Transverse colon (tissue), 4 donors: ENCODE measurements around the gene TXNDC17. TPM values are rescaled to one million over a fixed set of nuclear protein-coding genes. Genes with fewer than 3 reads are reported as not detected.

ENCODE experiments used
- DNase-seq: peaks from one replicate; pipeline ENCODE4 v3.0.0-alpha.2; 2019
- H3K27ac ChIP-seq, 4 donors: fragments of 200-600 bp; sonication (generic); 2 replicates each; pipeline ENCODE4 v1.5.1; 2016 to 2018; ENCODE audit warnings: inconsistent platforms in 4 of 4
- H3K27me3 ChIP-seq: fragments of 200-600 bp; sonication (generic); 2 replicates; pipeline ENCODE4 v1.5.1; 2017; ENCODE audit warnings: inconsistent platforms
- H3K36me3 ChIP-seq, 4 donors: fragments of 200-600 bp; sonication (generic); 2 replicates each; pipeline ENCODE4 v1.5.1; 2017 to 2019; ENCODE audit warnings: inconsistent platforms in 4 of 4
- H3K4me1 ChIP-seq, 4 donors: fragments of 200-600 bp; sonication (generic); 2 replicates each; pipeline ENCODE4 v1.5.1; 2017 to 2020; ENCODE audit warnings: inconsistent platforms in 4 of 4
- H3K4me3 ChIP-seq, 4 donors: fragments of 200-600 bp; sonication (generic); 1 replicate in 1 of 4; 2 replicates in 3 of 4; pipeline versions ENCODE4 v1.5.1 to v1.6.1; 2017 to 2019; ENCODE audit warnings: inconsistent platforms in 4 of 4
- H3K9me3 ChIP-seq, 2 donors: fragments of 200-600 bp; sonication (generic); 2 replicates each; pipeline ENCODE4 v1.5.1; 2017 to 2019; ENCODE audit warnings: inconsistent platforms in 2 of 2
- CTCF ChIP-seq, 5 experiments: fragments of 200-600 bp in 3 of 5; fragments of 450-650 bp in 2 of 5; sonication (generic) in 3 of 5; IDR thresholded peaks; 1 replicate in 2 of 5; 2 replicates in 3 of 5; pipeline ENCODE4 v1.5.1; 2016 to 2017; ENCODE audit warnings: antibody characterized with exemption in 5 of 5, inconsistent platforms in 3 of 5, mild to moderate bottlenecking in 2 of 5, moderate library complexity in 1 of 5
- EP300 ChIP-seq: sonication (generic); formaldehyde crosslinking; IDR thresholded peaks from one replicate; pipeline ENCODE4 v1.6.1; 2017; ENCODE audit warnings: antibody characterized with exemption, low read depth
- POLR2A ChIP-seq: fragments of 450-650 bp; IDR thresholded peaks from one replicate; pipeline ENCODE4 v1.6.1; 2016; ENCODE audit warnings: antibody characterized with exemption, mild to moderate bottlenecking, moderate library complexity
- POLR2AphosphoS5 ChIP-seq, 3 donors: sonication (generic); formaldehyde crosslinking; IDR thresholded peaks; one replicate each; pipeline ENCODE4 v1.6.1; 2016; ENCODE audit warnings: antibody characterized with exemption in 3 of 3
- WGBS, 2 donors: methylation state at CpG; one replicate each; pipeline ENCODE4 v1.1.5; 2018; ENCODE audit warnings: low coverage in 1 of 2; 5-methylcytosine and 5-hydroxymethylcytosine counted together
- in situ Hi-C, 4 donors: fragments of 200-750 bp; cut with MboI; loops; one replicate each; pipeline versions ENCODE4 v1.15.0 to v1.15.1; 2017; ENCODE audit warnings: low sequenced_read_pairs in 3 of 4, low pct_ligation_motif_present in 1 of 4, low pct_unique_long_range_greater_than_20kb in 1 of 4
- intact Hi-C: fragments of 100-400 bp; cut with DNase I; formaldehyde crosslinking; loops from one replicate; pipeline ENCODE4 v1.15.1; 2023; ENCODE audit warnings: low total_unique reads
- total RNA-seq, 4 donors: library from RNA; depleted of rRNA; stranded (reverse); fragments of >200 nt; gene quantifications; one replicate each; pipeline ENCODE4 v1.1.0, GENCODE V29; 2016

Gene TXNDC17
- total RNA-seq, 4 donors from 2014 or later, result 60.2 to 439 (median 238) TPM

GRCh38 chr17:6666077-6666521 is 25.2 kb downstream of the TXNDC17 start:
- TF ChIP-seq EP300 (no peak), CTCF (IDR thresholded peaks at IDR 0.05) (peak; percentile 76 to 88 (median 79))
- WGBS, 2 donors, result 19% methylated on average over 9 of the region's 9 CpGs; no CpG with 5 or more reads in 1 of the 2 donors
- in situ Hi-C loops, result loop anchor here in 2 of 4 donors (10.0 to 25.0 kb wide), 3 partner anchors 179 to 346 kb away; partner anchors contain the start of genes BCL6B (in 1 of the 2) and RNASEK (in 1 of the 2)

DNA sequence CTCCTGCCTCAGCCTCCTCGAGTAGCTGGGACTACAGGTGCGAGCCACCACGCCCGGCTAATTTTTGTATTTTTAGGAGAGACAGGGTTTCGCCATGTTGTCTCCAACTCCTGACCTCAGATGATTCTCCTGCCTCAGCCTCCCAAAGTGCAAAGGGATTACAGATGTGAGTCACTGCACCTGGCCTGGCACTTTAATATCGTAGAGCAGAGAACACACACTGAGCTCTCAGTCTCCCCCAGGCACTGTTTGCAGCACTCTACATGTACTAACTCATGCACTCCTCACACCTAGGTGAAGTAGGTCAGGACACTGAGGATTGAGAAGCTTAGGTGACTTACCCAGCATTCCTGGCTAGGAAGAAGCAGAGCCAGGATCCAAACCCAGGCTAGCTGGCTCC is 25.7 kb downstream of the TXNDC17 start:
- 59 to 78% methylated on average over 5 to 6 of the region's 6 CpGs for WGBS, 2 donors
- H3K9me3 ChIP-seq, result no peaks in the 10 kb centered on the region
- in situ Hi-C loops, result loop anchor here in 2 of 4 donors (10.0 to 25.0 kb wide), 3 partner anchors 178 to 346 kb away; partner anchors contain the start of genes BCL6B (in 1 of the 2) and RNASEK (in 1 of the 2)
- no peaks in the 10 kb centered on the region for H3K36me3 ChIP-seq
- peaks cover 0 to 4% (median 2%) of the 10 kb centered on the region in 4 donors for H3K4me1 ChIP-seq
- no peak for DNase-seq
- H3K27me3 ChIP-seq, result peaks cover 31% of the 10 kb centered on the region
- no peak overlapping the region for H3K4me3 ChIP-seq
- intact Hi-C loops, result loop anchor here (10.0 kb wide), 1 partner anchor 178 kb away; no protein-coding TSS in a partner anchor
- no peak for TF ChIP-seq EP300
- TF ChIP-seq POLR2A, result no peak
- TF ChIP-seq CTCF (IDR thresholded peaks at IDR 0.05), result no peak
- TF ChIP-seq POLR2AphosphoS5 (IDR thresholded peaks at IDR 0.05), result no peak
- H3K27ac ChIP-seq, result no peak overlapping the region

More at GRCh38 chr17:6666077-6666521, 25.2 kb downstream of the TXNDC17 start:
- Histone ChIP-seq H3K27ac (no peak overlapping the region), H3K36me3 (no peaks in the 10 kb centered on the region), H3K4me1 (peaks cover 0 to 5% (median 2%) of the 10 kb centered on the region in 4 donors), H3K27me3 (peaks cover 36% of the 10 kb centered on the region), H3K9me3 (no peaks in the 10 kb centered on the region), H3K4me3 (no peak overlapping the region)
- intact Hi-C loops, result loop anchor here (10.0 kb wide), 1 partner anchor 179 kb away; no protein-coding TSS in a partner anchor
- DNase-seq, result peak; percentile 66

DNA sequence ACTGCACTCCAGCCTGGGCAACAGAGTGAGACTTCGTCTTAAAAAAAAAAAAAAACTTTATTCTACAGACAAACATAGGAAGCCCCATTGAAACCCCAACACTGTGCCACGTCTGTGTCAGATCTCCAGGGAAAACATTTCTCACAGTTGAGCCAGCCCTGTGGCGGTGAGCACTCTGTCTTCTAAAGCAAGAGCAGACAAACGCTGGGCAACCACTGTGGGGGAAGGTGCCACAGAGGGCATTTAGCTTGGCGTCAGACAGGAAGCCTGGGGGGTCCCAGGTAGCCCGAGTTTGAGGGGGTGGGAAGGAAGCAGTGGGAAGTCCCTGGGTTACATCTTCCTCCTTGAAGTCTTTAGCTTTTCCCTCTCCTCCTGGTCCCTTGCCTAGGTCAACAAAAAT is 26.7 kb downstream of the TXNDC17 start:
- in situ Hi-C loops, result loop anchor here in 2 of 4 donors (10.0 to 25.0 kb wide), 3 partner anchors 177 to 345 kb away; partner anchors contain the start of genes BCL6B (in 1 of the 2) and RNASEK (in 1 of the 2)

More for the DNA sequence above, 26.7 kb downstream of the TXNDC17 start:
- intact Hi-C loops, result loop anchor here (10.0 kb wide), 1 partner anchor 177 kb away; no protein-coding TSS in a partner anchor
- Histone ChIP-seq H3K4me1 (peaks cover 0 to 4% (median 2%) of the 10 kb centered on the region in 4 donors), H3K36me3 (no peaks in the 10 kb centered on the region), H3K9me3 (no peaks in the 10 kb centered on the region), H3K27me3 (peaks cover 25% of the 10 kb centered on the region), H3K27ac (no peak overlapping the region), H3K4me3 (no peak overlapping the region)
- no peak for DNase-seq
- WGBS, 2 donors, result 56 to 60% methylated on average over 1 to 6 of the region's 6 CpGs
- TF ChIP-seq CTCF (IDR thresholded peaks at IDR 0.05) (no peak), POLR2AphosphoS5 (IDR thresholded peaks at IDR 0.05) (no peak), POLR2A (no peak), EP300 (no peak)
